Hepatocyte (in vitro differentiated cells): Measurements from ENCODE around the gene SCYGR1. TPM values are rescaled to one million over a fixed set of nuclear protein-coding genes. Genes with fewer than 3 reads are reported as not detected.
A peak's percentile ranks its signal among the peaks of the same experiment; 100 is the strongest.

ENCODE experiments used
- DNase-seq: peaks from one replicate; pipeline ENCODE4 v3.0.0-alpha.2; 2016; ENCODE audit warnings: low spot score
- H2AFZ ChIP-seq: fragments of 200-600 bp; sonication (generic); 2 replicates; pipeline ENCODE4 v1.6.0; 2016; ENCODE audit warnings: antibody characterized with exemption, mild to moderate bottlenecking
- H3K27ac ChIP-seq: fragments of 200-600 bp; sonication (generic); 2 replicates; pipeline ENCODE4 v1.5.1; 2016; ENCODE audit warnings: mild to moderate bottlenecking
- H3K27me3 ChIP-seq: fragments of 200-600 bp; sonication (generic); 2 replicates; pipeline ENCODE4 v1.6.1; 2016
- H3K36me3 ChIP-seq: fragments of 200-600 bp; sonication (generic); replicated peaks from 2 replicates; pipeline ENCODE4 v1.5.1; 2016; ENCODE audit warnings: low read depth; ENCODE audit not compliant: insufficient read depth
- H3K4me1 ChIP-seq: fragments of 200-600 bp; sonication (generic); 2 replicates; pipeline ENCODE4 v1.5.1; 2016; ENCODE audit warnings: mild to moderate bottlenecking, moderate library complexity; ENCODE audit not compliant: insufficient read depth
- H3K4me2 ChIP-seq: fragments of 200-600 bp; sonication (generic); 2 replicates; pipeline ENCODE4 v1.6.0; 2016
- H3K4me3 ChIP-seq: fragments of 200-600 bp; sonication (generic); 2 replicates; pipeline ENCODE4 v1.5.1; 2016; ENCODE audit warnings: mild to moderate bottlenecking
- H3K79me2 ChIP-seq: fragments of 200-600 bp; sonication (generic); 2 replicates; pipeline ENCODE4 v1.6.0; 2017; ENCODE audit warnings: mild to moderate bottlenecking
- H3K9me2 ChIP-seq: fragments of 200-600 bp; sonication (generic); replicated peaks from 2 replicates; pipeline ENCODE4 v1.6.0; 2017; ENCODE audit warnings: mild to moderate bottlenecking; ENCODE audit not compliant: insufficient read depth
- H3K9me3 ChIP-seq: fragments of 200-600 bp; sonication (generic); 2 replicates; pipeline ENCODE4 v1.5.1; 2016; ENCODE audit warnings: low read depth, mild to moderate bottlenecking
- H4K20me1 ChIP-seq: fragments of 200-600 bp; sonication (generic); 2 replicates; pipeline ENCODE4 v1.6.0; 2016; ENCODE audit warnings: mild to moderate bottlenecking; ENCODE audit not compliant: insufficient read depth, poor library complexity, severe bottlenecking
- CTCF ChIP-seq: fragments of 200-600 bp; sonication (generic); IDR thresholded peaks from 2 replicates; pipeline ENCODE4 v1.5.1; 2016; ENCODE audit warnings: antibody characterized with exemption, mild to moderate bottlenecking; ENCODE audit not compliant: poor library complexity
- EZH2 ChIP-seq: fragments of 200-600 bp; sonication (generic); IDR thresholded peaks from 2 replicates; pipeline ENCODE4 v1.6.1; 2016; ENCODE audit warnings: antibody characterized with exemption, mild to moderate bottlenecking, borderline replicate concordance
- EZH2phosphoT487 ChIP-seq: fragments of 200-600 bp; sonication (generic); IDR thresholded peaks from one replicate; pipeline ENCODE4 v1.6.1; 2018; ENCODE audit warnings: antibody characterized with exemption, mild to moderate bottlenecking, low read depth, moderate library complexity; ENCODE audit not compliant: unreplicated experiment, severe bottlenecking
- WGBS: methylation state at CpG from one replicate; pipeline ENCODE4 v1.1.6; 2016; ENCODE audit warnings: low lambda C conversion rate; ENCODE audit errors: missing lambda C conversion rate; 5-methylcytosine and 5-hydroxymethylcytosine counted together
- polyA plus RNA-seq: library from polyadenylated mRNA; unstranded; fragments of >200 nt; fragmentation: Nextera tagmentation; extraction: Ambion mirVana; gene quantifications from 2 replicates; pipeline ENCODE4 v1.2.1, GENCODE V29; 2016
- total RNA-seq: library from RNA; depleted of rRNA; stranded (reverse); fragments of >200 nt; gene quantifications from 2 replicates; pipeline ENCODE4 v1.2.3, GENCODE V29; 2014

Gene SCYGR1
- total and polyA plus RNA-seq, 2 experiments from 2014 or later = not detected

- Histone ChIP-seq H3K4me2 (no peak overlapping the region), H3K36me3 (no peaks in the 10 kb centered on the region), H3K4me3 (no peak overlapping the region), H2AFZ (no peak overlapping the region), H3K4me1 (no peaks in the 10 kb centered on the region), H3K9me2 (no peaks in the 10 kb centered on the region), H3K27me3 (no peaks in the 10 kb centered on the region), H4K20me1 (no peaks in the 10 kb centered on the region), H3K27ac (no peak overlapping the region), H3K79me2 (no peaks in the 10 kb centered on the region), H3K9me3 (peaks cover 9% of the 10 kb centered on the region)
- TF ChIP-seq CTCF (no peak), EZH2 (no peak), EZH2phosphoT487 (no peak)
- no peak for DNase-seq
- 86% methylated on average over 8 of the region's 8 CpGs for WGBS
Observed at GRCh38 chr2:227428731-227429285, 41.1 kb upstream of the SCYGR1 start.

- no peak for DNase-seq
- no peak for TF ChIP-seq EZH2
- no peak for TF ChIP-seq CTCF
- TF ChIP-seq EZH2phosphoT487 = no peak
- Histone ChIP-seq H3K9me2 (no peaks in the 10 kb centered on the region), H2AFZ (no peak overlapping the region), H3K4me3 (no peak overlapping the region), H3K4me2 (no peak overlapping the region), H4K20me1 (no peaks in the 10 kb centered on the region), H3K27ac (no peak overlapping the region), H3K79me2 (no peaks in the 10 kb centered on the region), H3K27me3 (no peaks in the 10 kb centered on the region), H3K9me3 (no peaks in the 10 kb centered on the region), H3K4me1 (no peaks in the 10 kb centered on the region), H3K36me3 (no peaks in the 10 kb centered on the region)
- WGBS = 86% methylated on average over 10 of the region's 10 CpGs
Observed at GRCh38 chr2:227423656-227424499, 36.1 kb upstream of the SCYGR1 start.

- H3K9me3 ChIP-seq = no peaks in the 10 kb centered on the region
- no peak overlapping the region for H3K4me3 ChIP-seq
- H2AFZ ChIP-seq = no peak overlapping the region
- no peaks in the 10 kb centered on the region for H3K36me3 ChIP-seq
- H3K9me2 ChIP-seq = no peaks in the 10 kb centered on the region
- H3K27ac ChIP-seq = no peak overlapping the region
- no peak for TF ChIP-seq EZH2
- TF ChIP-seq CTCF = no peak
- no peak for TF ChIP-seq EZH2phosphoT487
- DNase-seq = no peak
- H4K20me1 ChIP-seq = no peaks in the 10 kb centered on the region
- 77% methylated on average over 15 of the region's 15 CpGs for WGBS
- peak overlapping the region; percentile 19 for H3K4me2 ChIP-seq
- no peaks in the 10 kb centered on the region for H3K79me2 ChIP-seq
- no peaks in the 10 kb centered on the region for H3K4me1 ChIP-seq
- no peaks in the 10 kb centered on the region for H3K27me3 ChIP-seq
Observed at GRCh38 chr2:227420087-227421052, 32.6 kb upstream of the SCYGR1 start.
